HG03108 (cell line): ENCODE data around the gene PEAR1.

Experiments used
- ATAC-seq: cut with Tn5 transposase; IDR thresholded peaks from one replicate; pipeline ENCODE4 v1.9.1; 2021; ENCODE audit warnings: moderate library complexity; ENCODE audit not compliant: unreplicated experiment

Gene PEAR1

DNA sequence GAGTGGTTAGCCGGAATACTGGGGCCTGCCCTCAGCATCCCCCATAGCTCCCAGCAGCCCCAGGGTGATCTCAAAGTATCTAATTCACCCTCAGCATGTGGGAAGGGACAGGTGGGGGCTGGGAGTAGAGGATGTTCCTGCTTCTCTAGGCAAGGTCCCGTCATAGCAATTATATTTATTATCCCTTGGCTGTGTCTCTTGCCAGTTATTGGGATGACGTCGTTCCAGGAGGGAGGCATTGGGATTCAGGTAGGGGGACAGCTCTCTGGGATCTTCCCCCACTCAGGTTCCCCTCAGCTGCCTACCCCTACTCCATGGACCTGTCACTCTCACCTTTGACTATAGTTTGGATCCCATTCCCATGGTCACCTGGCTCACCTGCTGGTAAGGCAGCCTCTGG, 11.9 kb upstream of the PEAR1 start:
- ATAC-seq = no peak

- no peak for ATAC-seq
These were observed 11.0 kb upstream of the PEAR1 start for GRCh38 chr1:156882543-156882942.

DNA sequence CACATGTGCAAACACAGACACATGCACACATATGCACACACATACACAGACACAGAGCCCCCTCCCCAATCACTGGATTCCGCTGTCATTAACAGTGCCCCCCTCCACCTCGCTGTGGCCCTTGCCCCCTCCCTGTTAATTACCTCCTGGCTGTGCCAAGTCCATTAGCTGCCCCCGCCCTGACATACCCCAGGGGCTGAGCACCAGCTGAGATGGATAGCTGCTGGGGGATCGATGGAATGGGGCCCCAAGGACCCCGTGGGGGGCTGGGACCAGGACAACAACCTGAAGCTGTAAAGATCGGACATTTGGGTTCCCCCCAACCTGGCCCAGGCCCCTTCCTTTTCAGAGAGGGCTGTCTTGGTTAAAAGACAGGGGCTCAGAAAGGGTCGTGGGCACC, 9.6 kb upstream of the PEAR1 start:
- ATAC-seq = no peak

DNA sequence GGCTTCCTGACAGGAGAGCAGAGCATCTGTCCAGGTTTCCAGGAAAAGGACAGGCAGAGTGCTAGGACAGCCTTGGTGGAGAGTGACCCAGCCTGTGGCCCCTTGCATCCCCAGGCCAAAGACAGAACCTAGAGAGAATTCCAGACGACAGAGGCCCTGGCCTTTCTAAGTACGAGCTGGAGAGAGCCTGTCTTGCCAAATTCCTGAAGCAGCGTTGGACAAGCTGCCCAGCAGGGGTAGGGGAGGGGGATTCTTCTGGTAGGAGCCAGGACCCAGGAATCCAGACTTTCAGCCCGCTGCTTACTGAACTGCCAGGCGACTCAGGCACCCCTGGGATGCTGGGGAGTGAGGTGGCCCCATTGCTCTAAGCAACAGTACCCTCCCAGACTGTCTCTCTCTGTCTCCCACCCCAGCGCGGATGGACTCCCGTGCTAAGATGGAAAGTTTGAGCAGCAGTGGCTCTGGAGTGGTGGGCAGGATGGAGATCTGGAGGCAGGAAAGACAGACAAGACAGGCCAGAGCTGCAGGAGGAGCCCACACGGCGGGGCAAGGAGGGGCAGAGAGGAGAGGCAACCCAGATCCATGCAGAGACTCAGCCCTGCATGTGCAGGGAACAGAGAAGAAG, 8.8 kb upstream of the PEAR1 start:
- no peak for ATAC-seq

GRCh38 chr1:156885314-156885713, 8.2 kb upstream of the PEAR1 start:
- ATAC-seq = no peak

DNA sequence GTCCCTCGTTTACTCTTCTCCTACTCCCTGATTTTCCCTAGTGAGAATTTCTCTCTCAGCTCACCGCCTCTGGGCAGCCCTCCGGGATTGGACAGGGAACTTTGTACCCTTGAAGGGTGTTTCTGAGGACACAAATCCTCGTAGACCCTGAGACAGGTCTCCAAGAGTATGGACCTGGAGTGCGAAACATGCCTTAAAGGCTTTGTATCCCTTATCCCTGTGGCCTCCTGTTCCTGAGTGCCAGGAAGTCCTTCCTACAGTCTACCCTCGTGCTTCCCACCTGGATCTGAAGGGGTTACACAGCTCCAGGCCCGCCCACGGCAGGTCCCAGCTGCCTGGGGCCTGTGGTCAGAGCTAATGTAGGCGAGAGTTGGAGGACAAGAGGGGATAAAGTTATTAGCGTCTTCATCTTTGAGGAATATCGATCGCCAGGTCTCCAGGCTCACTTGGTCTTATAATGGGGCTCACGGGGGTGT, 7.6 kb upstream of the PEAR1 start:
- ATAC-seq = no peak

DNA sequence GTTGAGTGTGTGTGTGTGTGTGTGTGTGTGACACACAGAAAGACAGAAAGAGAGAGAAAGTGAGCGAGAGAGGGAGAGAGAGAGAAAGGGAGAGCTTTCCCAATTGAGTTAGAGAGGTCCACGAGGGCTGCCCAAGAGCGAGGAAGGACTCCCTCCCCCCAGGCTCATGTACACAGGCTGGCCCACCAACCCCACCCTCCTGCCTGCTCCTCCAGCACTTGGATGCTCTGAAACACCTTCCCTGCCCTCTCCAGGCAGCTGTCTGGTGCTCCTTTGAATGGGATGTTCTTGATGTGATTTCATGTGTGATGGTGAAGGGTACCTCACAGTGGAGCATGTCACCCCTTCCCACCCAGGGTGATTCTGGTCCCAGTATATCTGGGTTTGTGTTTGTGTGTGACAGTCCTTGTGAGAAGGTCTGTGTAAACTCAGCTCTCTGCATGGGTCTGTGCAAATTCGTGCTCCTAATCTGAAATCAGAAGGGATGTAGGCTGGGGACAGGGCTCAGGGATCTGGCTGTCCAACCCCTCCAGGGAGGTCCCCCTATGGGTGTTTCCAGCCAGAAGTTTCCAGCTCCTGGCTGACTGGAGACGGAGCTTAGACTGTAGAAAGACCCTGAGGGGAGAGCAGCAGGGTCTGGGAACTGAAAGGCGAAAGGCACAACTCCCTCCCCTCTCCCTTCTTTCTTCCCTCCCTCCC, 6.8 kb upstream of the PEAR1 start:
- no peak for ATAC-seq

DNA sequence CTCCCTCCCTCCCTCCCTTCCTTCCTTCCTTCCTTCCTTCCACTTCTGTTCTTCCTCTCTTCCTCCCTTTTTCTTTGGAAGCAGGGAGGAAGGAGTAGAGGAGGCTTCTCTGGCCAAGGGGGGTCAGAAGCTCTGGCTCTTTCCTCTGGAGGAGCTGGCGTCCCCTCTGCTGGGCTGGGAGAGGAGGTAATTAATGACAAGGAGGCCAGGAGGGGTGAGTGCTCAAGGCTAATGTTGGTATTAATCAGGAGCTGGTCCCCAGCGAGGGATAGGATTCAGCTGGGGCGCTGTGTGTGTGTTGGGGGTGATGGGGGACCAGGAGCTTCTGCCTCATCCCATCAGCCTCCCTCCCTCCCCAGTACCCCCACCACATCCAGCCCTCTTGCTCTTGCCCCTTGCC, 6.2 kb upstream of the PEAR1 start:
- no peak for ATAC-seq

- no peak for ATAC-seq
These were observed 5.8 kb upstream of the PEAR1 start for GRCh38 chr1:156887734-156888133.

DNA sequence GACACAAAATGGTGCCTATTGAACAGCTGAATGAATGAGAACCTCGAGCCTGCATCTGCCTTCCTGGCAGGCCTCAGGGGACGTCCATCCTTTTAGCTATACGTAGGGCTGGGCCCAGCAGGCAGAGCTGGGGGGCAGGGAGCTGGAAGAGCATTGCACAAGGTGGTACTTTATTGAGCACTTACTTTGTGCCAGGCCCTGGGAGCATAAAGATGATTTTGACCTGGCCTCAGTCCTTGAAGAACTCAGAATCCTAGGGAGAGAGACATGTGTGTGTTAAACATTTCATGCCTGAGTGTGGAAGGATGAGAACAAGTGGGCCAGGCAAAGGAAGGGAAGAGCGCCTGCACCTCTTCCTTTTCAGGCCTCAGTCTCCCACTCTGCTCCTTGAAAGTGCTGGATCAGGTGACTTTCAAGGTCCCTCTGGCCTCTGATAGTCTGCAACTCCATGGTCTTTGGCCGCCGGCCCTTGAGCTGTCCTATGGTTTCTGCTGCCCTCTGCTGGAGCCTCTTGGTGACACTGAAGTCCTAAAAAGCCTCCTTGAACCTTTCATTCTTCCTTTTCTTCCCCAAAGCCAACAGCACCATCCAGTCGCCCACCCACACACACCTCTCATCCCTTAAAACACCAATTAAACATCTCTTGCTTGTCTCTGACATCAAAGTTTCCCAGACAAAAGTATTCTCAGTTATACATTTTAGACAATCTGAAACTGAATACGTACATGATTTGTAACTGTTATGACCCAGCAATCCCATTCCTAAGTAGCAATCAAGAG, 3.5 kb upstream of the PEAR1 start:
- ATAC-seq = peak; percentile 57

DNA sequence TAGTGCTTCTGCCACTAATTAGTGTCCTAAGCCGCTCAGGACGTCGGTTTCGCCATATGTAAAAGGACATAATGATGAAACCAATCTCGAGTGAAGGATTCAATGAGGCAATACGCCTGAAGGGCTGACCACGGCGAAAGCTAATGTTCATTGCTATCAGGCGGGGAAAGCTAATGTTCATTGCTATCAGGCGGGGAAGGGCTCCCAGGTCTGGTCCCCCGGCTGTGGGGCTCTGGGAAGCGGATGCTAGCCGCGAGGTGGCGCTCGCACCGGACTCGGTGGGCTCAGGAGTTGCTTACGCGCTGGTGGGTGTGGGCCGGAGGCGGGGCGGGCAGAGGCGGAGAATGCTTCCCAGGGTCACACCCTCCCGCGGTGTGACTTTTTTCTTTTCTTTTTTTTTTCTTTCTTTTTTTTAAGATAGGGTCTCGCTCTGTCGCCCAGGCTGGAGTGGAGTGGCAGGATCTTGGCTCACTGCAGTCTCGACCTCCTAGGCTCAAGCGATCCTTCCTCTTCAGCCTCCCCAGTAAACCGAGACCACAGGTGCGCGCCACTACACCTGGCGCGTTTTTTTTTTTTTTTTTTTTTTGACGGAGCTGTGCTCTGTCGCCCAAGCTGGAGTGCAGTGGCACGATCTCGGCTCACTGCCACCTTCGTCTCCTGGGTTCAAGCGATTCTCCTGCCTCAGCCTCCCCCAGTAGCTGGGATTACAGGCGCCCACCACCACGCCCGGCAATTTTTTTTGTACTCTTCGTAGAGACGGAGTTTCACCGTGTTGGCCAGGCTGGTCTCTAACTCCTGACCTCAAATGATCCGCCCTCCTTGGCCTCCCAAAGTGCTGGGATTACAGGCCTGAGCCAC, 1.1 kb upstream of the PEAR1 start:
- no peak for ATAC-seq

- ATAC-seq = no peak
These were observed 483 bp downstream of the PEAR1 start for GRCh38 chr1:156894001-156894400.

- ATAC-seq = no peak
These were observed 1.4 kb downstream of the PEAR1 start for GRCh38 chr1:156894711-156895454.

GRCh38 chr1:156895455-156895812, 1.9 kb downstream of the PEAR1 start:
- ATAC-seq = no peak

DNA sequence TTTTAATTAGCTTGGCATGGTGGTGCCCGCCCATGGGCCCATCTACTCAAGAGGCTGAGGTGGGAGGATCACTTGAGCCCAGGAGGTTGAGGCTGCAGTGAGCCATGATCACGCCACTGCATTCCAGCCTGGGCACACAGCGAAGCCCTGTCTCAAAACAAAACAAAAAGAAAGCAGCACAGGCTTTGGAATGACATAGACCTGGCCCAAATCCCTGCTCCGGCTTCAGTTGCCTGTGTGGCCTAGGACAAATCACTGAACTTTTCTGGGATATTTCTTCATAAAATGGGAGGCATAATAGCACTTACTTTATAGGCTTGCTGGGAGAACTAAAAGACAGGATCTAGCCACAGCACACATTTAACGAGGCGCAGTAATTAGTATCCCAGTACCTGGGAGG, 2.4 kb downstream of the PEAR1 start:
- ATAC-seq = no peak

GRCh38 chr1:156896490-156897033, 3.0 kb downstream of the PEAR1 start:
- ATAC-seq = no peak

DNA sequence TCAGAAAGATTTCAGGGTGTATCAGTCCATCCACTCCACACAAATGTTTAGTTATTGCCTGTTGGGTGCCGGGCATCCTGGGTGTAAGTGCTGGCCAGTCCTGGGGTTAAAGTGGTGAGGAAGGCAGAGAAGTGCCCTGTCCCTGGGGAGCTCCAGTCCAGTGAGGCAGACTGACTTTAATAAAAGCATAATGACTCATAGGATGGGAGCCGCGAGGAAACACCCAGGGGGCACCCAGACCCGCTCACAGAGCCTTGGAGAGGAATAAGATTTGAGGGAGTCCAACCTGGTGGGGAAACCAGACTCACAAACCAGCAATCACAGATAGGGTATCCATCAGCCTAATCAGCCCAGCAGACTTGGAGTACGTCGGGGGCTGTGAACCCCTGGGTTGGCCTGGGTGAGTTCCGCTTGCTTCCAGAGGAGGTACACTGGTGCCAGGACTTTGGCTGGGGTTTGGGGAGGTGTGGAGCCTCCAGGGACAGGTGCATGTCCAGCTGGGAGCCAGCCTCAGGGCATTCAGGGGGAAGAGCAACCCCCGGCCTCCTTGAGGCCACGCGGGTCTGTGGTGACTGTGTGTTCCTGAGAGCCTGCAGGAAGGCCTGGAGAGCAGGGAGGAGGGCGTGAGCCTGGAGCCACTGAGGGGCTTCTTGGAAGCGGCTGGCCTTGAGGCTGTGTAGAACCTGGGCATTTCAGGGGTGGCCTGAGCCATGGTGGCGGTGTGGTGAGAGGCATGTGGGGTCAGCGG, 3.7 kb downstream of the PEAR1 start:
- ATAC-seq = no peak

DNA sequence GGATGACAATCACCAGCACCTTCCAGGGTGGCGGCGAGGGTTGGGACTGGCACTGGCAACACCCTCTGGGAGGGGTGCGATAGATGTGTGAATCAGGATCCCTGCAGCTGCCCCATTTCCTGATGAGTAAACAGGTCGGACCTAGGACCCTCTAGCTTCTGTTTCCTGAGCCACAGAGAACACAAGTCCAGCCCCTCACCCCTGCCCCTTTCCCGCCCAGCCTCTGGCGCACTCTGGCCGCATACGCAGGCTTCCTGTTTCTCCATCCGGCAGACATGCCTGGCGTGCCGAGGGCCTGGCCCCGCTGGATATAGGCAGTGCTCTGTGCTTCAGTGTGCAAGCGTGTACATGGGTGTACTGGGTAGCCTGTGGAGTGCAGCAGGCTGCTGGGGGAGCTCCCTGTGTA, 4.6 kb downstream of the PEAR1 start:
- ATAC-seq = no peak

DNA sequence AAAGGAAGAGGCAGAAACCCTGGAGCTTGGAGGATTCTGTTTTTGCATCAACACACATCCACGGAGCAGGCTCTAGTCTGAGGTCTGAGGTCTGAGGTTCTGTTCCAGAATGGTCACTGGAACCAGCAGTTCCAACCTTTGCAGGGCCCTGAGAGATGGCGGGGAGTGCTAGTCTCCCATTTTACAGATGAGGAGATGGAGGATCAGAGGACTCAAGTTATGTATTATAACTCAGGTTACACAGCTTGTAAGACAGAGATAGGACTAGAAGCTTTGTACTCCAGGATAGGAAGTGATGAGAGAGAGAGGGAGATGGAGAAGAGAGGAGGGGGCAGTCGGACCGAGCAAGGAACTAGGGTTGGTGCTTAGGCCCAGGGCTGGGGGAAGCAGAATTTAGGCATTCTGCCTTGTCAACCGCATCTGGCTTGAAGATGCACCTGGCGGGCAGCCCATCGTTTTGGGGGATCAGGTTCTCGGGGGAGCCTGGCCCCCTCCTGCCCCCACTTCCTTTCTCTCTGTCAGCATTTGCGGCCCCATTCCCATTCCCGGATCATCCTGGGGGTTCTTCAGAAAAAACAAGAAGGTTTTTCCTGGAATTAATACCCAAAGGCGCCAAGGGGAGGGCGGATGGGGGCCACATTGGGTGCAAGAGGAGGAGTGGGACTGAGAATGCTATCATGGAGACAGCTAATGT, 5.6 kb downstream of the PEAR1 start:
- ATAC-seq = no peak
